IgD-negative memory B cell (primary cell): ENCODE data around the gene PRSS21. TPM values are rescaled to one million over a fixed set of nuclear protein-coding genes. Genes with fewer than 3 reads are reported as not detected.

Experiments used
- H3K27ac Mint-ChIP-seq, 3 donors: one replicate each; pipeline ENCODE4 v1.8.0; 2020 to 2022; ENCODE audit warnings: mild to moderate bottlenecking in 3 of 3, mixed read lengths in 3 of 3, moderate library complexity in 1 of 3
- H3K27me3 Mint-ChIP-seq: one replicate; pipeline ENCODE4 v1.8.0; 2021; ENCODE audit warnings: mixed read lengths
- H3K36me3 Mint-ChIP-seq: one replicate; pipeline ENCODE4 v1.8.0; 2020; ENCODE audit warnings: mild to moderate bottlenecking, mixed read lengths
- H3K4me1 Mint-ChIP-seq, 3 donors: one replicate each; pipeline ENCODE4 v1.8.0; 2020 to 2022; ENCODE audit warnings: mixed read lengths in 3 of 3, mild to moderate bottlenecking in 1 of 3
- H3K4me3 Mint-ChIP-seq, 4 donors: one replicate each; pipeline ENCODE4 v1.8.0; 2020 to 2022; ENCODE audit warnings: mild to moderate bottlenecking in 4 of 4, mixed read lengths in 4 of 4, moderate library complexity in 3 of 4
- H3K9me3 Mint-ChIP-seq, 3 donors: one replicate each; pipeline ENCODE4 v1.8.0; 2020 to 2021; ENCODE audit warnings: mixed read lengths in 3 of 3, mild to moderate bottlenecking in 1 of 3
- polyA plus RNA-seq: library from polyadenylated mRNA; unstranded; fragments of 300-500 nt; fragmentation: Illumina TruSeq; gene quantifications from one replicate; pipeline ENCODE4 v1.2.3, GENCODE V29; 2021

The PRSS21 gene
- polyA plus RNA-seq: 10.4 TPM

- Mint-ChIP-seq H3K4me3 (peak within 1 kb of the TSS in 1 of 4 donors; percentile 41), H3K4me1 (no peaks in the 10 kb centered on the region), H3K27ac (no peak within 1 kb of the TSS), H3K27me3 (peaks cover 8% of the 10 kb centered on the region), H3K9me3 (peaks cover 0 to 1% (median 0%) of the 10 kb centered on the region in 3 donors), H3K36me3 (peaks cover 2% of the 10 kb centered on the region)
Observed at GRCh38 chr16:2816751-2817339, at the start of gene PRSS21. Gene PRSS21 (plus strand): TSS chr16:2817237. CDS start chr16:2817269, 32 bp downstream.

- H3K4me3 Mint-ChIP-seq: peak overlapping the region in 2 of 4 donors; percentile 38 to 55
- H3K27ac Mint-ChIP-seq: peak overlapping the region; percentile 16 to 90 (median 82)
- no peaks in the 10 kb centered on the region for H3K27me3 Mint-ChIP-seq
- no peaks in the 10 kb centered on the region for H3K9me3 Mint-ChIP-seq
- peaks cover 0 to 17% (median 6%) of the 10 kb centered on the region in 3 donors for H3K4me1 Mint-ChIP-seq
- H3K36me3 Mint-ChIP-seq: peaks cover 13% of the 10 kb centered on the region
Observed at GRCh38 chr16:2767891-2768290, 49.1 kb upstream of the PRSS21 start.

- peak overlapping the region; percentile 63 to 90 (median 82) for H3K27ac Mint-ChIP-seq
- no peaks in the 10 kb centered on the region for H3K9me3 Mint-ChIP-seq
- H3K4me3 Mint-ChIP-seq: peak overlapping the region in 1 of 4 donors; percentile 55
- peaks cover 0 to 17% (median 5%) of the 10 kb centered on the region in 3 donors for H3K4me1 Mint-ChIP-seq
- H3K27me3 Mint-ChIP-seq: no peaks in the 10 kb centered on the region
- H3K36me3 Mint-ChIP-seq: peaks cover 13% of the 10 kb centered on the region
Observed at GRCh38 chr16:2768403-2769089, 48.5 kb upstream of the PRSS21 start.

GRCh38 chr16:2769100-2769529 lies 47.9 kb upstream of the PRSS21 start:
- Mint-ChIP-seq H3K27ac (peak overlapping the region in 2 of 3 donors; percentile 63 to 97), H3K9me3 (no peaks in the 10 kb centered on the region), H3K36me3 (peaks cover 9% of the 10 kb centered on the region), H3K27me3 (no peaks in the 10 kb centered on the region), H3K4me3 (no peak overlapping the region), H3K4me1 (peaks cover 0 to 17% (median 5%) of the 10 kb centered on the region in 3 donors)

- Mint-ChIP-seq H3K4me3 (peak overlapping the region in 2 of 4 donors; percentile 18 to 49), H3K27ac (peak overlapping the region; percentile 19 to 97 (median 82)), H3K9me3 (no peaks in the 10 kb centered on the region)
Observed at GRCh38 chr16:2769675-2770056, 47.4 kb upstream of the PRSS21 start.

GRCh38 chr16:2770057-2770951 lies 46.7 kb upstream of the PRSS21 start:
- Mint-ChIP-seq H3K9me3 (no peaks in the 10 kb centered on the region), H3K27me3 (no peaks in the 10 kb centered on the region), H3K4me1 (peaks cover 0 to 18% (median 6%) of the 10 kb centered on the region in 3 donors), H3K36me3 (peaks cover 8% of the 10 kb centered on the region), H3K4me3 (peak overlapping the region in 2 of 4 donors; percentile 18 to 49), H3K27ac (peak overlapping the region; percentile 31 to 97 (median 82))

More at GRCh38 chr16:2769675-2770056, 47.4 kb upstream of the PRSS21 start:
- no peaks in the 10 kb centered on the region for H3K27me3 Mint-ChIP-seq
- H3K4me1 Mint-ChIP-seq: peaks cover 0 to 17% (median 5%) of the 10 kb centered on the region in 3 donors
- peaks cover 9% of the 10 kb centered on the region for H3K36me3 Mint-ChIP-seq

- Mint-ChIP-seq H3K27me3 (no peaks in the 10 kb centered on the region), H3K27ac (peak overlapping the region in 2 of 3 donors; percentile 59 to 97), H3K36me3 (peaks cover 2% of the 10 kb centered on the region), H3K4me1 (peaks cover 7 to 16% (median 12%) of the 10 kb centered on the region in 3 donors), H3K4me3 (peak overlapping the region in 1 of 4 donors; percentile 68), H3K9me3 (no peaks in the 10 kb centered on the region)
Observed at GRCh38 chr16:2771496-2772402, 45.3 kb upstream of the PRSS21 start.

GRCh38 chr16:2773188-2773968 lies 43.7 kb upstream of the PRSS21 start:
- Mint-ChIP-seq H3K27ac (peak overlapping the region in 2 of 3 donors; percentile 65 to 97), H3K27me3 (no peaks in the 10 kb centered on the region), H3K9me3 (no peaks in the 10 kb centered on the region), H3K36me3 (peaks cover 2% of the 10 kb centered on the region), H3K4me3 (peak overlapping the region in 1 of 4 donors; percentile 95), H3K4me1 (peaks cover 13 to 21% (median 16%) of the 10 kb centered on the region in 3 donors)

GRCh38 chr16:2774161-2774891 lies 42.7 kb upstream of the PRSS21 start:
- Mint-ChIP-seq H3K27ac (peak overlapping the region in 1 of 3 donors; percentile 97), H3K4me3 (peak overlapping the region in 3 of 4 donors; percentile 32 to 95 (median 47))

GRCh38 chr16:2775131-2775716 lies 41.8 kb upstream of the PRSS21 start:
- Mint-ChIP-seq H3K27me3 (no peaks in the 10 kb centered on the region), H3K9me3 (no peaks in the 10 kb centered on the region), H3K4me1 (peaks cover 17 to 26% (median 17%) of the 10 kb centered on the region in 3 donors), H3K36me3 (peaks cover 2% of the 10 kb centered on the region), H3K4me3 (peak overlapping the region in 3 of 4 donors; percentile 57 to 98 (median 95)), H3K27ac (peak overlapping the region in 2 of 3 donors; percentile 82 to 97)

More at GRCh38 chr16:2774161-2774891, 42.7 kb upstream of the PRSS21 start:
- peaks cover 2% of the 10 kb centered on the region for H3K36me3 Mint-ChIP-seq
- no peaks in the 10 kb centered on the region for H3K27me3 Mint-ChIP-seq
- H3K4me1 Mint-ChIP-seq: peaks cover 17 to 26% (median 17%) of the 10 kb centered on the region in 3 donors
- no peaks in the 10 kb centered on the region for H3K9me3 Mint-ChIP-seq

GRCh38 chr16:2775765-2776499 lies 41.1 kb upstream of the PRSS21 start:
- peak overlapping the region; percentile 72 to 97 (median 82) for H3K27ac Mint-ChIP-seq
- H3K4me1 Mint-ChIP-seq: peaks cover 17 to 26% (median 17%) of the 10 kb centered on the region in 3 donors
- no peaks in the 10 kb centered on the region for H3K27me3 Mint-ChIP-seq
- peak overlapping the region; percentile 86 to 98 (median 95) for H3K4me3 Mint-ChIP-seq
- H3K9me3 Mint-ChIP-seq: no peaks in the 10 kb centered on the region
- peaks cover 2% of the 10 kb centered on the region for H3K36me3 Mint-ChIP-seq
